Measurements from ENCODE around the gene MAST4. TPM values are rescaled to one million over a fixed set of nuclear protein-coding genes. Genes with fewer than 3 reads are reported as not detected.

MAST4 gene
- total and polyA plus RNA-seq, 2 of the 8 experiments (the other 6 are each of a cell fraction or from before 2014, with no cell fraction given), result 1.5 to 2.6 TPM

GRCh38 chr5:66906021-66906420 lies 309.8 kb downstream of the MAST4 start:
- Histone ChIP-seq H3K27ac (ENCODE audit: low read depth, low read length) (no peak overlapping the region), H2BK20ac (ENCODE audit: low read length) (no peak overlapping the region), H3K23ac (ENCODE audit: insufficient read length) (no peak overlapping the region), H4K20me1 (replicated peaks in 1 of 2; ENCODE audit: control insufficient read depth in 1 of 2, insufficient read depth in 2 of 2, low read length in 2 of 2) (peaks cover 2 to 7% of the 10 kb centered on the region in 2 experiments), H4K8ac (ENCODE audit: extremely low read depth, insufficient read depth, low read length) (no peak overlapping the region), H3K9me3 (ENCODE audit: insufficient read depth in 2 of 2, low read depth in 1 of 2, low read length in 1 of 2) (0 out of 4 replicates have a peak, but pooled peaks cover 0 to 2% of the 10 kb centered on the region in 2 experiments), H2BK5ac (ENCODE audit: low read depth, low read length) (no peak overlapping the region), H3K79me1 (ENCODE audit: low read depth, low read length) (no peaks in the 10 kb centered on the region), H3K4me1 (replicated peaks in 1 of 4; ENCODE audit: control insufficient read depth in 3 of 4, insufficient read depth in 4 of 4, low read length in 3 of 4) (peaks cover 6 to 10% (median 7%) of the 10 kb centered on the region in 4 experiments), H3K36me3 (ENCODE audit: control insufficient read depth in 2 of 4, insufficient read depth in 4 of 4, low read length in 3 of 4) (no peaks in the 10 kb centered on the region), H3K18ac (ENCODE audit: extremely low read depth, low read length) (no peak overlapping the region), H3K4ac (replicated peaks; ENCODE audit: insufficient read length, low read depth, low read length) (no peak overlapping the region), H3K23me2 (ENCODE audit: low read depth, low read length) (no peaks in the 10 kb centered on the region), H4K5ac (ENCODE audit: insufficient read length, low read depth, low read length) (no peak overlapping the region), H3K56ac (replicated peaks; ENCODE audit: insufficient read length, low read depth, low read length) (no peak overlapping the region), H2BK12ac (ENCODE audit: low read depth, low read length) (no peak overlapping the region), H3K9ac (replicated peaks in 1 of 4; ENCODE audit: extremely low read depth in 1 of 4, low read depth in 3 of 4, low read length in 3 of 4) (no peak overlapping the region), H2BK15ac (ENCODE audit: low read length) (no peak overlapping the region), H3K4me3 (ENCODE audit: extremely low read depth in 1 of 4, insufficient read depth in 2 of 4, low read depth in 3 of 4, low read length in 4 of 4) (no peak overlapping the region), H2AK5ac (ENCODE audit: low read depth, low read length) (no peak overlapping the region), H2AFZ (ENCODE audit: low read length) (no peak overlapping the region), H3K79me2 (ENCODE audit: control insufficient read depth in 1 of 2, insufficient read depth in 2 of 2, low read length in 2 of 2) (no peaks in the 10 kb centered on the region), H3K27me3 (replicated peaks in 1 of 4; ENCODE audit: control insufficient read depth in 3 of 4, extremely low read depth in 1 of 4, insufficient read depth in 3 of 4, low read length in 3 of 4) (peaks cover 15 to 69% (median 55%) of the 10 kb centered on the region in 4 experiments), H4K91ac (replicated peaks; ENCODE audit: insufficient read length, low read length) (no peak overlapping the region), H3K14ac (ENCODE audit: insufficient read length) (no peak overlapping the region), H3K4me2 (ENCODE audit: insufficient read depth in 1 of 2, low read depth in 2 of 2, low read length in 2 of 2) (no peak overlapping the region), H2BK120ac (replicated peaks; ENCODE audit: low read depth, low read length) (no peak overlapping the region)
- no peak for DNase-seq (ENCODE audit: low read depth in 1 of 2, low spot score in 2 of 2)
- no peak for FAIRE-seq
- 84% methylated on average over 3 of the region's 3 CpGs; no CpG with 5 or more reads in 1 of the 2 experiments for WGBS, 2 experiments (ENCODE audit: extremely low coverage in 1 of 2, insufficient coverage in 1 of 2, insufficient read length in 1 of 2, insufficient replicate concordance in 2 of 2, low coverage in 1 of 2, low lambda C conversion rate in 2 of 2, missing lambda C conversion rate in 1 of 2)
- ChIA-PET POLR2A (ENCODE audit: partially characterized antibody) (no interaction called here), CTCF (ENCODE audit: partially characterized antibody) (no interaction called here)
- no peak for TF ChIP-seq SP2 (IDR thresholded peaks at IDR 0.05; ENCODE audit: low read length)
- TF ChIP-seq EZH2 (IDR thresholded peaks at IDR 0.05; ENCODE audit: low read depth, low read length, severe bottlenecking), result no peak

Data from H1 (cell line).